ENCODE results near the gene PLEKHG4B. TPM values are rescaled to one million over a fixed set of nuclear protein-coding genes. Genes with fewer than 3 reads are reported as not detected.

PLEKHG4B gene
- polyA plus RNA-seq, 1 of the 3 experiments (the other 2 are of a cell fraction), result 0.18 TPM

- H3K36me3 ChIP-seq (replicated peaks in 1 of 2; ENCODE audit: control insufficient read depth in 1 of 2, insufficient read depth in 2 of 2, low read length in 1 of 2), result no peaks in the 10 kb centered on the region
- H3K4me1 ChIP-seq (ENCODE audit: control insufficient read depth in 1 of 2, insufficient read depth in 2 of 2, low read depth in 1 of 2, low read length in 1 of 2), result no peaks in the 10 kb centered on the region
- 34% methylated on average over 4 of the region's 4 CpGs for WGBS (ENCODE audit: low lambda C conversion rate)
- no peaks in the 10 kb centered on the region for H3K79me2 ChIP-seq (ENCODE audit: insufficient read depth)
- H2AFZ ChIP-seq (ENCODE audit: low read depth), result no peak overlapping the region
- no peak for DNase-seq
- H3F3A ChIP-seq (replicated peaks; ENCODE audit: insufficient read depth), result no peaks in the 10 kb centered on the region
- H3K27me3 ChIP-seq (ENCODE audit: insufficient read depth), result no peaks in the 10 kb centered on the region
- no peak overlapping the region for H3K4me3 ChIP-seq (ENCODE audit: low read depth in 2 of 2, low read length in 1 of 2)
- H3K9me3 ChIP-seq, result no peaks in the 10 kb centered on the region
- no peaks in the 10 kb centered on the region for H3K9me2 ChIP-seq
- TF ChIP-seq CHD2 (IDR thresholded peaks at IDR 0.05; ENCODE audit: low read length, partially characterized antibody), result no peak
- no peak overlapping the region for H3K4me2 ChIP-seq
- H3K27ac ChIP-seq (ENCODE audit: low read depth in 2 of 2, low read length in 1 of 2), result no peak overlapping the region
- H4K20me1 ChIP-seq (ENCODE audit: insufficient read depth), result no peaks in the 10 kb centered on the region
- ChIA-PET POLR2A (no interaction called here), CTCF (interaction anchor here (1.3 kb wide), 1 partner anchor 58 kb away, joined by 3 read pairs; no protein-coding TSS in a partner anchor)
- no peak overlapping the region for H3K9ac ChIP-seq
Measured at GRCh38 chr5:130601-131131, 38.7 kb downstream of the PLEKHG4B start.

- WGBS (ENCODE audit: low lambda C conversion rate), result 53% methylated on average over 5 of the region's 5 CpGs
- H2AFZ ChIP-seq (ENCODE audit: low read depth), result no peak overlapping the region
- no peaks in the 10 kb centered on the region for H3F3A ChIP-seq (replicated peaks; ENCODE audit: insufficient read depth)
- H3K9ac ChIP-seq, result no peak overlapping the region
- ChIA-PET CTCF (no interaction called here), POLR2A (no interaction called here)
- H3K9me3 ChIP-seq, result no peaks in the 10 kb centered on the region
- no peak overlapping the region for H3K27ac ChIP-seq (ENCODE audit: low read depth in 2 of 2, low read length in 1 of 2)
- H3K9me2 ChIP-seq, result no peaks in the 10 kb centered on the region
- H4K20me1 ChIP-seq (ENCODE audit: insufficient read depth), result no peaks in the 10 kb centered on the region
- no peaks in the 10 kb centered on the region for H3K79me2 ChIP-seq (ENCODE audit: insufficient read depth)
- TF ChIP-seq RAD21 (IDR thresholded peaks at IDR 0.05; ENCODE audit: low read length), result no peak
- no peak for TF ChIP-seq EZH2phosphoT487 (IDR thresholded peaks at IDR 0.05; ENCODE audit: borderline replicate concordance, low read depth)
- no peak for TF ChIP-seq USF2 (IDR thresholded peaks at IDR 0.05; ENCODE audit: borderline replicate concordance, low read depth, low read length)
- no peak for TF ChIP-seq ZBTB33 (IDR thresholded peaks at IDR 0.05; ENCODE audit: borderline replicate concordance, low read depth)
- TF ChIP-seq FOXM1 (IDR thresholded peaks at IDR 0.05; ENCODE audit: low read depth), result no peak
- no peak for TF ChIP-seq CTCF (IDR thresholded peaks at IDR 0.05)
- TF ChIP-seq GATA2 (CRISPR knock-in tag; IDR thresholded peaks at IDR 0.05), result no peak
- TF ChIP-seq CHD2 (IDR thresholded peaks at IDR 0.05; ENCODE audit: low read length, partially characterized antibody), result no peak
- no peak for TF ChIP-seq JUND (IDR thresholded peaks at IDR 0.05)
- TF ChIP-seq GABPA (IDR thresholded peaks at IDR 0.05; ENCODE audit: low read depth), result no peak
- TF ChIP-seq RCOR1 (IDR thresholded peaks at IDR 0.05; ENCODE audit: low read length), result no peak
- TF ChIP-seq NFIC (IDR thresholded peaks at IDR 0.05; ENCODE audit: borderline replicate concordance), result no peak
- TF ChIP-seq POLR2AphosphoS5 (IDR thresholded peaks at IDR 0.05; ENCODE audit: low read depth, low read length), result no peak
- no peak overlapping the region for H3K4me2 ChIP-seq
- H3K36me3 ChIP-seq (replicated peaks in 1 of 2; ENCODE audit: control insufficient read depth in 1 of 2, insufficient read depth in 2 of 2, low read length in 1 of 2), result no peaks in the 10 kb centered on the region
- no peak for DNase-seq
- H3K4me3 ChIP-seq (ENCODE audit: low read depth in 2 of 2, low read length in 1 of 2), result no peak overlapping the region
- no peaks in the 10 kb centered on the region for H3K4me1 ChIP-seq (ENCODE audit: control insufficient read depth in 1 of 2, insufficient read depth in 2 of 2, low read depth in 1 of 2, low read length in 1 of 2)
- H3K27me3 ChIP-seq (ENCODE audit: insufficient read depth), result no peaks in the 10 kb centered on the region
Measured at GRCh38 chr5:136901-137300, 44.9 kb downstream of the PLEKHG4B start.

Measured in SK-N-SH (cell line).